ENCODE data around the gene SNAI1.

SNAI1 gene

GRCh38 chr20:49942303-49942702, 40.5 kb upstream of the SNAI1 start:
- H3K9me3 ChIP-seq (ENCODE audit: insufficient read depth, low read length): no peaks in the 10 kb centered on the region
- H3K4me3 ChIP-seq (ENCODE audit: insufficient read length, low read depth): no peak overlapping the region
- TF ChIP-seq SUZ12 (IDR thresholded peaks at IDR 0.05; ENCODE audit: extremely low read depth, insufficient read depth, insufficient read length) (no peak), ZNF274 (IDR thresholded peaks at IDR 0.05; ENCODE audit: low read depth, low read length) (no peak), YY1 (IDR thresholded peaks at IDR 0.05; ENCODE audit: insufficient read depth, insufficient read length) (no peak)
- no peak overlapping the region for H3K9ac ChIP-seq (ENCODE audit: insufficient read length, low read depth)
- peaks cover 11% of the 10 kb centered on the region for H3K4me1 ChIP-seq (ENCODE audit: insufficient read depth, insufficient read length)
- DNase-seq (ENCODE audit: low read depth, low spot score): no peak
- H3K36me3 ChIP-seq (ENCODE audit: insufficient read depth, insufficient read length, low read length): peaks cover 81% of the 10 kb centered on the region
- H3K27me3 ChIP-seq (ENCODE audit: insufficient read depth, insufficient read length): no peaks in the 10 kb centered on the region

- H3K36me3 ChIP-seq (ENCODE audit: insufficient read depth, insufficient read length, low read length): peaks cover 84% of the 10 kb centered on the region
- no peaks in the 10 kb centered on the region for H3K27me3 ChIP-seq (ENCODE audit: insufficient read depth, insufficient read length)
- H3K9ac ChIP-seq (ENCODE audit: insufficient read length, low read depth): no peak overlapping the region
- peaks cover 11% of the 10 kb centered on the region for H3K4me1 ChIP-seq (ENCODE audit: insufficient read depth, insufficient read length)
- no peak for DNase-seq (ENCODE audit: low read depth, low spot score)
- H3K4me3 ChIP-seq (ENCODE audit: insufficient read length, low read depth): no peak overlapping the region
- no peaks in the 10 kb centered on the region for H3K9me3 ChIP-seq (ENCODE audit: insufficient read depth, low read length)
- TF ChIP-seq SUZ12 (IDR thresholded peaks at IDR 0.05; ENCODE audit: extremely low read depth, insufficient read depth, insufficient read length): no peak
- no peak for TF ChIP-seq ZNF274 (IDR thresholded peaks at IDR 0.05; ENCODE audit: low read depth, low read length)
- no peak for TF ChIP-seq YY1 (IDR thresholded peaks at IDR 0.05; ENCODE audit: insufficient read depth, insufficient read length)
These were observed 39.8 kb upstream of the SNAI1 start for GRCh38 chr20:49942942-49943341.

- no peak for DNase-seq (ENCODE audit: low read depth, low spot score)
- Histone ChIP-seq H3K4me3 (ENCODE audit: insufficient read length, low read depth) (no peak overlapping the region), H3K4me1 (ENCODE audit: insufficient read depth, insufficient read length) (peaks cover 3% of the 10 kb centered on the region), H3K9me3 (ENCODE audit: insufficient read depth, low read length) (no peaks in the 10 kb centered on the region), H3K27me3 (ENCODE audit: insufficient read depth, insufficient read length) (no peaks in the 10 kb centered on the region), H3K9ac (ENCODE audit: insufficient read length, low read depth) (no peak overlapping the region), H3K36me3 (ENCODE audit: insufficient read depth, insufficient read length, low read length) (peaks cover 86% of the 10 kb centered on the region)
- TF ChIP-seq YY1 (IDR thresholded peaks at IDR 0.05; ENCODE audit: insufficient read depth, insufficient read length) (no peak), SUZ12 (IDR thresholded peaks at IDR 0.05; ENCODE audit: extremely low read depth, insufficient read depth, insufficient read length) (no peak), ZNF274 (IDR thresholded peaks at IDR 0.05; ENCODE audit: low read depth, low read length) (no peak)
These were observed 37.5 kb upstream of the SNAI1 start for GRCh38 chr20:49945306-49945700.

GRCh38 chr20:49945701-49946477, 36.9 kb upstream of the SNAI1 start:
- Histone ChIP-seq H3K27me3 (ENCODE audit: insufficient read depth, insufficient read length) (no peaks in the 10 kb centered on the region), H3K9ac (ENCODE audit: insufficient read length, low read depth) (no peak overlapping the region), H3K4me1 (ENCODE audit: insufficient read depth, insufficient read length) (peaks cover 2% of the 10 kb centered on the region), H3K4me3 (ENCODE audit: insufficient read length, low read depth) (no peak overlapping the region), H3K36me3 (ENCODE audit: insufficient read depth, insufficient read length, low read length) (peaks cover 88% of the 10 kb centered on the region), H3K9me3 (ENCODE audit: insufficient read depth, low read length) (no peaks in the 10 kb centered on the region)
- TF ChIP-seq YY1 (IDR thresholded peaks at IDR 0.05; ENCODE audit: insufficient read depth, insufficient read length) (no peak), ZNF274 (IDR thresholded peaks at IDR 0.05; ENCODE audit: low read depth, low read length) (no peak), SUZ12 (IDR thresholded peaks at IDR 0.05; ENCODE audit: extremely low read depth, insufficient read depth, insufficient read length) (no peak)
- no peak for DNase-seq (ENCODE audit: low read depth, low spot score)

- Histone ChIP-seq H3K9ac (ENCODE audit: insufficient read length, low read depth) (no peak overlapping the region), H3K27me3 (ENCODE audit: insufficient read depth, insufficient read length) (no peaks in the 10 kb centered on the region), H3K4me3 (ENCODE audit: insufficient read length, low read depth) (no peak overlapping the region), H3K9me3 (ENCODE audit: insufficient read depth, low read length) (no peaks in the 10 kb centered on the region), H3K4me1 (ENCODE audit: insufficient read depth, insufficient read length) (no peaks in the 10 kb centered on the region), H3K36me3 (ENCODE audit: insufficient read depth, insufficient read length, low read length) (peaks cover 84% of the 10 kb centered on the region)
- TF ChIP-seq SUZ12 (IDR thresholded peaks at IDR 0.05; ENCODE audit: extremely low read depth, insufficient read depth, insufficient read length): no peak
- TF ChIP-seq YY1 (IDR thresholded peaks at IDR 0.05; ENCODE audit: insufficient read depth, insufficient read length): no peak
- TF ChIP-seq ZNF274 (IDR thresholded peaks at IDR 0.05; ENCODE audit: low read depth, low read length): no peak
- no peak for DNase-seq (ENCODE audit: low read depth, low spot score)
These were observed 34.6 kb upstream of the SNAI1 start for GRCh38 chr20:49948178-49948577.

GRCh38 chr20:49948809-49949507, 33.8 kb upstream of the SNAI1 start:
- H3K9ac ChIP-seq (ENCODE audit: insufficient read length, low read depth): no peak overlapping the region
- TF ChIP-seq YY1 (IDR thresholded peaks at IDR 0.05; ENCODE audit: insufficient read depth, insufficient read length) (no peak), ZNF274 (IDR thresholded peaks at IDR 0.05; ENCODE audit: low read depth, low read length) (no peak)
- no peaks in the 10 kb centered on the region for H3K4me1 ChIP-seq (ENCODE audit: insufficient read depth, insufficient read length)
- DNase-seq (ENCODE audit: low read depth, low spot score): no peak
- H3K9me3 ChIP-seq (ENCODE audit: insufficient read depth, low read length): no peaks in the 10 kb centered on the region
- H3K4me3 ChIP-seq (ENCODE audit: insufficient read length, low read depth): no peak overlapping the region
- H3K27me3 ChIP-seq (ENCODE audit: insufficient read depth, insufficient read length): no peaks in the 10 kb centered on the region
- peaks cover 88% of the 10 kb centered on the region for H3K36me3 ChIP-seq (ENCODE audit: insufficient read depth, insufficient read length, low read length)

- Histone ChIP-seq H3K27me3 (ENCODE audit: insufficient read depth, insufficient read length) (no peaks in the 10 kb centered on the region), H3K4me3 (ENCODE audit: insufficient read length, low read depth) (no peak overlapping the region), H3K4me1 (ENCODE audit: insufficient read depth, insufficient read length) (no peaks in the 10 kb centered on the region), H3K9me3 (ENCODE audit: insufficient read depth, low read length) (no peaks in the 10 kb centered on the region), H3K36me3 (ENCODE audit: insufficient read depth, insufficient read length, low read length) (peaks cover 90% of the 10 kb centered on the region), H3K9ac (ENCODE audit: insufficient read length, low read depth) (no peak overlapping the region)
- no peak for DNase-seq (ENCODE audit: low read depth, low spot score)
- no peak for TF ChIP-seq YY1 (IDR thresholded peaks at IDR 0.05; ENCODE audit: insufficient read depth, insufficient read length)
- no peak for TF ChIP-seq SUZ12 (IDR thresholded peaks at IDR 0.05; ENCODE audit: extremely low read depth, insufficient read depth, insufficient read length)
- TF ChIP-seq ZNF274 (IDR thresholded peaks at IDR 0.05; ENCODE audit: low read depth, low read length): no peak
These were observed 31.6 kb upstream of the SNAI1 start for GRCh38 chr20:49951151-49951550.
